ENCODE results near the gene DNAH6.

Gene DNAH6

DNA sequence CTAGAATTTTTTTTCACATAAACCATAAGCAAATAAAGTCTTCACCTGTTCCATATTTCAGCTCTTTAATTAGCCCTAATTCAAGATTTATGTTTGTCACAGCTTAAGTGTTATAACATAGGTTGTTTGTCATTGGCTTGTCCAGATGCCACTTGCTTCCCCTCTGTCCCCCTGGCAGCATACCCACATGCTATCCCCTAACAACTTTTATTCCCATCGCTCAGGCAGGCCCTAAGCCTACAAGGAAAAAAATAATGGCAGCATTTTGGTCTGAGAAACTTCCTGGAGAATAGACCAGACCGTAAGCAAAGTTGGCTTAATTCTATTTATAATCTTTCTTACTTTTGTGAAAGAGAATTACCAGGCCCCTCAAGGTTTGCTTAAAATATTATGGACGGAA is 173.9 kb downstream of the DNAH6 start:
- H3K4me3 ChIP-seq (ENCODE audit: low read depth, low read length): no peak overlapping the region
- DNase-seq (ENCODE audit: low read depth): no peak
- TF ChIP-seq, protein P1, sequence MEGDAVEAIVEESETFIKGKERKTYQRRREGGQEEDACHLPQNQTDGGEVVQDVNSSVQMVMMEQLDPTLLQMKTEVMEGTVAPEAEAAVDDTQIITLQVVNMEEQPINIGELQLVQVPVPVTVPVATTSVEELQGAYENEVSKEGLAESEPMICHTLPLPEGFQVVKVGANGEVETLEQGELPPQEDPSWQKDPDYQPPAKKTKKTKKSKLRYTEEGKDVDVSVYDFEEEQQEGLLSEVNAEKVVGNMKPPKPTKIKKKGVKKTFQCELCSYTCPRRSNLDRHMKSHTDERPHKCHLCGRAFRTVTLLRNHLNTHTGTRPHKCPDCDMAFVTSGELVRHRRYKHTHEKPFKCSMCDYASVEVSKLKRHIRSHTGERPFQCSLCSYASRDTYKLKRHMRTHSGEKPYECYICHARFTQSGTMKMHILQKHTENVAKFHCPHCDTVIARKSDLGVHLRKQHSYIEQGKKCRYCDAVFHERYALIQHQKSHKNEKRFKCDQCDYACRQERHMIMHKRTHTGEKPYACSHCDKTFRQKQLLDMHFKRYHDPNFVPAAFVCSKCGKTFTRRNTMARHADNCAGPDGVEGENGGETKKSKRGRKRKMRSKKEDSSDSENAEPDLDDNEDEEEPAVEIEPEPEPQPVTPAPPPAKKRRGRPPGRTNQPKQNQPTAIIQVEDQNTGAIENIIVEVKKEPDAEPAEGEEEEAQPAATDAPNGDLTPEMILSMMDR (IDR thresholded peaks at IDR 0.05; ENCODE audit: low read depth, low read length, missing control alignments): no peak

DNA sequence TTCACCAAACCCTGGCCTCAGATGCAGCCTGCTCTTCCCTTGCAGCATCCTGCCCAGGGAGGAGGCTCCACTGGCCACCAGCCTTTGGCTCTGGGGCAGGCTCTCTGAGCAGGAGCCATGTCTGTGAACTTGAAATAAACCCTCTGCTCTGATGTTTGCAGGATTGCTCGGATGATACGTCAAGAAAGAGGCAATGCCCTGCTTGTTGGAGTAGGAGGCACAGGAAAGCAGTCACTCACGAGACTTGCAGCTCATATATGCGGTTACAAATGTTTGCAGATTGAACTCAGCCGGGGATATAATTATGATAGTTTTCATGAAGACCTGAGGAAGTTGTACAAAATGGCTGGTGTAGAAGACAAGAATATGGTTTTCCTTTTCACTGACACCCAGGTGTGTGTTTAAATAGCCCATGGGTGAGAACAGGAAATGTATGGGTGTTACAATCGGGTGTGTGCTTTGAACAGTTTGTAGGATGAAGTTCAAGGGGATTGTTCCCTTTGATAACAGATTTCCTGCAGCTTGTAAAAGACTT is 177.9 kb downstream of the DNAH6 start:
- no peak overlapping the region for H3K4me3 ChIP-seq (ENCODE audit: low read depth, low read length)
- TF ChIP-seq, protein P1 (IDR thresholded peaks at IDR 0.05; ENCODE audit: low read depth, low read length, missing control alignments): no peak
- no peak for DNase-seq (ENCODE audit: low read depth)

DNA sequence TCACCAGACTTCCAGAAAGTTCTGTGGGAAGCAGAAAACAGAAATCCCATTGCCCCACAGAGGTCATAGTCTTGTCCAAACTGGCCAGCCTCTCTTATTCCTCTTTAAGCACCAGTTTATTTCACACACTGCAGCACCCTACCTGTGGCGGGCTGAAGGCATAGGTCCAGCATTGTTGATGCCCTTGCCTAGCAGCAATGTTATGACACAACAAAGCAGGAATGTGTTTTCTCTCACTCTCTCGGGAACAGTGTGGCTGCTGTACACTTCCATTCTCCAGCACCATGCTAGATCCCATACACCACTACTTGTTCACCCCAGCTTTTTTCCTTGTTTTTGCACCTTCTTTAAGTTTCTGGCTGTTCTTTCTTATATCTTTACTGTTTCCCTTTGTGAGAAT is 181.6 kb downstream of the DNAH6 start:
- DNase-seq (ENCODE audit: low read depth): no peak
- H3K4me3 ChIP-seq (ENCODE audit: low read depth, low read length): no peak overlapping the region
- TF ChIP-seq, protein P1 (IDR thresholded peaks at IDR 0.05; ENCODE audit: low read depth, low read length, missing control alignments): no peak

DNA sequence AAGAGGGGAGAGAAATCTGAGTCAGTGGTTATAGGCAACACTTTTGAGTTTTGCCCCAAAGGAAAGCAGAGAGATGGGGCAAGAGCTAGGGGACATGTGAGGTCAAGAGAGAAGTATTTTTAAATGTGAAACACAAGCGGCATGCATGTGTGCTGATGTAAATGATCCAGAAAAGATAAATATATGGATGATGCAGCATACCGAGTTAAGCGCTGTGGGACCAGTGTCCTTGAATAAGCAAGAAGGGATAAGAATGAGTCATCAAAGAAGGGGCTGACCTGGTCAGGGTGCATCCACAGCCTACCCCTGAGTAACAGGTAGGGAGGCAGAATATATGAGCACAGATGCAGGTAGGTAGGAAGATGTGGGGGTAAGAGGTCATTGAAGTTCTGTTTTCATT is 183.7 kb downstream of the DNAH6 start:
- no peak overlapping the region for H3K4me3 ChIP-seq (ENCODE audit: low read depth, low read length)
- TF ChIP-seq, protein P1 (IDR thresholded peaks at IDR 0.05; ENCODE audit: low read depth, low read length, missing control alignments): no peak
- no peak for DNase-seq (ENCODE audit: low read depth)

DNA sequence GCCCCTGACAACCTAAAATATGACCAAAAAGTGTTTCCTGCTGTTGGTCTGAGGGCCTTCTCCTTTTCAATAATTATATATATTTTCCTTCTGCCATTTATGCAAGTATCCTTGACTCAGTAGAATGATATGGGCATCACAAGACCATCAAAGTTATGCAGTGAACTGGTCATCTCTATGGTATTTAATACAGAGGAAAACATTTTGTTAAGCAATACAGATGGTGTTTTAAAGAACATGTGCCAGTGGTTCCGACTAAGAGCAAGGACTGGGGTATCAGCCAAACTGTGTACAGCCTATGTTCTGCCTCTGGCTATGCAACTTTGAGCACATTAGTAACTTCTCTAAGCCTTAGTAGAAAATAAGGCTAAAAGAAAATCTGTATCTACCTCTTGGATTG is 185.6 kb downstream of the DNAH6 start:
- H3K4me3 ChIP-seq (ENCODE audit: low read depth, low read length): no peak overlapping the region
- no peak for DNase-seq (ENCODE audit: low read depth)
- TF ChIP-seq, protein P1 (IDR thresholded peaks at IDR 0.05; ENCODE audit: low read depth, low read length, missing control alignments): no peak

DNA sequence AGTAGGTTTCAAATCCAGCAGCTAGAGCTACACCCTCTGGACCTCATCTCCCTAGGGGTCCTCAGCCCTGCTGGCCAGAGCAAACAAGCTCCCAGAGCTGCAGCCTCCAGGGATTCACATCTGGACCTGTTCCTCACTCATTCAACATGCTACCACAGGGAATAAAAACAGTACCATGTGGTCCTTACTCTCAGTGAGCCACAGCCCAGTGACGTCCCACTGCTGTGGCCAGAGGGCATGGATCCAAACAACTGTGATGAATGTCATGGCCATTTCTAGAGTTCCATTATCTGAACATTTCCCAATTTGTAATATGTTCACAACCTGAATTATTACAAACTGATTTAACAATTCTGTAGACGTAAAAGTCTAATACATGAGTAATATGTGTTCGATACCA is 186.6 kb downstream of the DNAH6 start:
- DNase-seq (ENCODE audit: low read depth): no peak
- no peak overlapping the region for H3K4me3 ChIP-seq (ENCODE audit: low read depth, low read length)

DNA sequence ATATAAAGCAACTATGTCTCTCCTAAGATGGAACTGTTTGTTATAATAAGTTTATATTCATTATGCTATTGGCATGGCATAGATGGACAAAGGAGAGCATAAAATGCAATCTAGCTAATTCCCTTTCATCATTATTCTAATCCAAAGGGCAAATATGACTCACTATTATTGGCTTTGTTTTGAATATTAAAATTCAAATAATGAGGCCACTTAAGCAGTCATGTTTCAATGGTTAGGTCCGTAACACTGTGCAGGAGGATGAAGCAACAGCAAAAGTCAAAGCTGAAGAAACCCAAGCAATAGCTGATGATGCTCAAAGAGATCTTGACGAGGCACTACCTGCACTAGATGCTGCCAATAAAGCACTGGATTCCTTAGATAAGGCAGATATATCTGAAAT is 187.5 kb downstream of the DNAH6 start:
- TF ChIP-seq, protein P1 (IDR thresholded peaks at IDR 0.05; ENCODE audit: low read depth, low read length, missing control alignments): no peak
- no peak overlapping the region for H3K4me3 ChIP-seq (ENCODE audit: low read depth, low read length)
- DNase-seq (ENCODE audit: low read depth): no peak

More for the DNA sequence above, 186.6 kb downstream of the DNAH6 start:
- TF ChIP-seq, protein P1 (IDR thresholded peaks at IDR 0.05; ENCODE audit: low read depth, low read length, missing control alignments): no peak
